CD4-positive, alpha-beta memory T cell (primary cell): ENCODE results near the gene AGXT. TPM values are rescaled to one million over a fixed set of nuclear protein-coding genes. Genes with fewer than 3 reads are reported as not detected.

Experiments
- CTCF ChIA-PET: fragments of 350-600 bp; sonication (Branson Sonifier 250); formaldehyde crosslinking; loops from one replicate; lab custom pipeline; 2021; ENCODE audit warnings: inconsistent platforms; ENCODE audit not compliant: partially characterized antibody; lab: Charles Lee
- POLR2A ChIA-PET: fragments of 350-600 bp; sonication (Branson Sonifier 250); formaldehyde crosslinking; loops from one replicate; lab custom pipeline; 2021; ENCODE audit not compliant: partially characterized antibody; lab: Charles Lee
- DNase-seq, 5 donors: peaks; one replicate each; pipeline versions ENCODE4 v3.0.0 to v3.0.0-alpha.2; 2020 to 2022; ENCODE audit warnings: mixed read lengths in 1 of 5
- H3K27ac ChIP-seq: one replicate; pipeline ENCODE4 v1.7.0; 2013; ENCODE audit warnings: low read depth, low read length
- H3K27me3 ChIP-seq: 2 replicates; pipeline ENCODE4 v1.7.0; 2013; ENCODE audit warnings: mild to moderate bottlenecking, low read length, moderate library complexity; ENCODE audit not compliant: insufficient read depth
- H3K36me3 ChIP-seq: 2 replicates; pipeline ENCODE4 v1.7.0; 2013; ENCODE audit warnings: mild to moderate bottlenecking, low read length, moderate library complexity; ENCODE audit not compliant: insufficient read depth
- H3K4me1 ChIP-seq: 2 replicates; pipeline ENCODE4 v1.7.0; 2013; ENCODE audit warnings: mild to moderate bottlenecking, low read length, moderate library complexity; ENCODE audit not compliant: insufficient read depth
- H3K4me3 ChIP-seq, 2 donors: one replicate each; pipeline ENCODE4 v1.7.0; 2013; ENCODE audit warnings: low read length in 2 of 2, mild to moderate bottlenecking in 1 of 2
- H3K9me3 ChIP-seq, 2 donors: one replicate each; pipeline ENCODE4 v1.7.0; 2013; ENCODE audit warnings: low read length in 2 of 2, control low read depth in 1 of 2; ENCODE audit not compliant: control insufficient read depth in 1 of 2
- H3K27ac Mint-ChIP-seq, 7 donors: one replicate each; pipeline ENCODE4 v1.8.0; 2020 to 2021; ENCODE audit warnings: mixed read lengths in 7 of 7, mild to moderate bottlenecking in 6 of 7, inconsistent platforms in 3 of 7, moderate library complexity in 3 of 7
- H3K27me3 Mint-ChIP-seq, 2 donors: one replicate each; pipeline ENCODE4 v1.8.0; 2020 to 2021; ENCODE audit warnings: mixed read lengths in 2 of 2
- H3K36me3 Mint-ChIP-seq, 2 donors: one replicate each; pipeline ENCODE4 v1.8.0; 2020 to 2021; ENCODE audit warnings: mixed read lengths in 2 of 2, inconsistent platforms in 1 of 2, mild to moderate bottlenecking in 1 of 2
- H3K4me1 Mint-ChIP-seq, 4 donors: one replicate each; pipeline ENCODE4 v1.8.0; 2020 to 2021; ENCODE audit warnings: mixed read lengths in 4 of 4, mild to moderate bottlenecking in 1 of 4
- H3K4me3 Mint-ChIP-seq, 8 donors: one replicate each; pipeline ENCODE4 v1.8.0; 2020 to 2021; ENCODE audit warnings: mixed read lengths in 8 of 8, mild to moderate bottlenecking in 7 of 8, moderate library complexity in 6 of 8, inconsistent platforms in 3 of 8
- H3K9me3 Mint-ChIP-seq, 8 donors: one replicate each; pipeline ENCODE4 v1.8.0; 2020 to 2021; ENCODE audit warnings: mixed read lengths in 8 of 8, mild to moderate bottlenecking in 5 of 8, inconsistent platforms in 3 of 8, moderate library complexity in 1 of 8
- intact Hi-C: fragments of 100-400 bp; cut with micrococcal nuclease; formaldehyde crosslinking; loops from one replicate; pipeline ENCODE4 v1.15.1; 2023
- polyA plus RNA-seq, 2 donors: library from polyadenylated mRNA; unstranded; fragments of 300-500 nt; fragmentation: Illumina TruSeq; gene quantifications; one replicate each; pipeline ENCODE4 v1.2.3, GENCODE V29; 2021
- total RNA-seq, 2 experiments: library from RNA; stranded (reverse); gene quantifications; one replicate each; pipeline ENCODE4 v1.2.3, GENCODE V29; 2021

The AGXT gene
- total and polyA plus RNA-seq, 4 experiments from 2014 or later, result not detected

DNA sequence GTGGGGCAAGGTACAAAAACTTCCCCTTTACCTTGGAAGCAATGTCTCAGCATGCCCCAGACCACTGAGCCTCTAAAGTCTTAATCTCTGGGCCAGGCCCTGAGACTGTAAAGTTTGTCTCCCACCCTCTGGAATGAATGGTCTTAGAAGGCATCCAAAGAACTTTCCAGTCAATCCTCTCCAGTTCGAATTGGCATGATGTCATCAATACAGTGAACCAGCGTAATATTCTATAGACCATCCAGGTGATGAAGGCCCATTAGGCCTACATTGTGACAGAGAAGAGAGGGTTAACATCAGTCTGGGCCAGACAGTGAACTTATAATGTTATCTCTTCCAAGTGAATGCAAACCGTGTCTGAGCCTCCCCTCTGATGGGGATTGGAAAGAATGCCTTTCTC, 16.1 kb downstream of the AGXT start:
- no peak overlapping the region for H3K27ac ChIP-seq
- Mint-ChIP-seq H3K4me3 (no peak overlapping the region), H3K27me3 (no peaks in the 10 kb centered on the region), H3K36me3 (no peaks in the 10 kb centered on the region), H3K9me3 (peaks cover 0 to 2% (median 0%) of the 10 kb centered on the region in 8 donors), H3K27ac (no peak overlapping the region), H3K4me1 (no peaks in the 10 kb centered on the region)
- intact Hi-C loops, result no loop called here
- no peaks in the 10 kb centered on the region for H3K4me1 ChIP-seq
- DNase-seq, result no peak
- H3K9me3 ChIP-seq, result no peaks in the 10 kb centered on the region
- H3K4me3 ChIP-seq, result no peak overlapping the region
- ChIA-PET CTCF (no interaction called here), POLR2A (no interaction called here)
- no peaks in the 10 kb centered on the region for H3K27me3 ChIP-seq
- no peaks in the 10 kb centered on the region for H3K36me3 ChIP-seq

DNA sequence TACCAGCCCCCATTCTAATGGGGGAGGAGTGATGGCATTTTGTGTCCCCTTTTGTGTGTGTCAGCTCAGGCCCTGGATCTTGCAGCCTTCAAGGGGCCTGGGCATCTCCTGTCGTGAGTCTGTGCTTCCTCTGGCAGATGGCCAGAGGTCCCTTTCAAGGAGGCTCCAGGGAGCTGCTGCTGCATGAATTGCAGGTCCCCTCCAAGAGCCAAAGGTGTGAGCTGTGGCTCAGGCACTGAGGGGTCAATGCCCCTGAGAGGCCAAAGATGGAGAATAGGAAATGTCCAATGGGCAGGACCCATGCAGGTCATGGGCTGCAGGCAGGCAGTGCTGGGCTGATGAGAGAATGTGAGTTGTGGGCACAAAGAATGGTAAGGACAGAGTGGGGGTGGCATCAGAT, 16.9 kb downstream of the AGXT start:
- Mint-ChIP-seq H3K27me3 (no peaks in the 10 kb centered on the region), H3K4me1 (no peaks in the 10 kb centered on the region), H3K36me3 (no peaks in the 10 kb centered on the region), H3K4me3 (peak overlapping the region in 1 of 8 donors; percentile 32), H3K9me3 (peaks cover 0 to 2% (median 0%) of the 10 kb centered on the region in 8 donors), H3K27ac (no peak overlapping the region)
- ChIA-PET POLR2A (no interaction called here), CTCF (no interaction called here)
- no peak overlapping the region for H3K4me3 ChIP-seq
- DNase-seq, result no peak
- H3K9me3 ChIP-seq, result no peaks in the 10 kb centered on the region
- no peaks in the 10 kb centered on the region for H3K27me3 ChIP-seq
- no peak overlapping the region for H3K27ac ChIP-seq
- intact Hi-C loops, result no loop called here
- no peaks in the 10 kb centered on the region for H3K4me1 ChIP-seq
- no peaks in the 10 kb centered on the region for H3K36me3 ChIP-seq

GRCh38 chr2:240886023-240886565, 17.5 kb downstream of the AGXT start:
- no peaks in the 10 kb centered on the region for H3K4me1 Mint-ChIP-seq
- Histone ChIP-seq H3K36me3 (no peaks in the 10 kb centered on the region), H3K4me1 (no peaks in the 10 kb centered on the region), H3K27ac (no peak overlapping the region), H3K4me3 (no peak overlapping the region), H3K27me3 (no peaks in the 10 kb centered on the region), H3K9me3 (no peaks in the 10 kb centered on the region)
- no peaks in the 10 kb centered on the region for H3K27me3 Mint-ChIP-seq
- POLR2A ChIA-PET, result no interaction called here
- H3K4me3 Mint-ChIP-seq, result no peak overlapping the region
- CTCF ChIA-PET, result no interaction called here
- no peak for DNase-seq
- no peaks in the 10 kb centered on the region for H3K36me3 Mint-ChIP-seq
- H3K9me3 Mint-ChIP-seq, result peaks cover 0 to 2% (median 0%) of the 10 kb centered on the region in 8 donors
- no peak overlapping the region for H3K27ac Mint-ChIP-seq
- intact Hi-C loops, result no loop called here

- Mint-ChIP-seq H3K9me3 (peaks cover 0 to 2% (median 0%) of the 10 kb centered on the region in 8 donors), H3K4me3 (no peak overlapping the region), H3K27me3 (no peaks in the 10 kb centered on the region), H3K27ac (no peak overlapping the region), H3K4me1 (no peaks in the 10 kb centered on the region), H3K36me3 (no peaks in the 10 kb centered on the region)
- ChIA-PET CTCF (no interaction called here), POLR2A (no interaction called here)
- H3K4me3 ChIP-seq, result no peak overlapping the region
- no peaks in the 10 kb centered on the region for H3K4me1 ChIP-seq
- intact Hi-C loops, result no loop called here
- H3K27ac ChIP-seq, result no peak overlapping the region
- H3K27me3 ChIP-seq, result no peaks in the 10 kb centered on the region
- no peak for DNase-seq
- H3K36me3 ChIP-seq, result no peaks in the 10 kb centered on the region
- no peaks in the 10 kb centered on the region for H3K9me3 ChIP-seq
Measured at GRCh38 chr2:240886678-240887609, 18.3 kb downstream of the AGXT start.

DNA sequence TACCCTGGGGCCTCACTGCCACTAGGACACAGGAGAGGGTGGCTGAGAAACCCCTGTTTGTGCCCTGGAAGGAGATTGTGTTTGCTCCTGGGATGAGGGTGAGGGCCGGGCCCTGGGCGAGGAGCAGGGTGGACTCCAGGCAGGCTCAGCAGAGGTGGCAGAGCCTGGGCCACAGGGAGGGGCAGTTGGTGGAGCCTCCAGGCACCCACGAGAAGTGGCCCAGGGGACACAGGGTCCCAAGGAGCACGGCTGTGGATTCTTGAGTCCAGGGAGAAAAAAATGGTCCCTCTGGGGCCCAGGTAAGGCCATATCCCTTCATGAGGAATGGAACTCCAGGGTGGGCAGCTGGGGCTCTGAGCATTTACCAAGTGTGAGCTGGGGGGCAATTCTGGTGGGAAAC, 19.0 kb downstream of the AGXT start:
- Mint-ChIP-seq H3K9me3 (peaks cover 0 to 2% (median 0%) of the 10 kb centered on the region in 8 donors), H3K4me3 (no peak overlapping the region), H3K27me3 (no peaks in the 10 kb centered on the region), H3K27ac (no peak overlapping the region), H3K4me1 (no peaks in the 10 kb centered on the region), H3K36me3 (no peaks in the 10 kb centered on the region)
- no peak overlapping the region for H3K27ac ChIP-seq
- no peaks in the 10 kb centered on the region for H3K4me1 ChIP-seq
- no peaks in the 10 kb centered on the region for H3K27me3 ChIP-seq
- H3K36me3 ChIP-seq, result no peaks in the 10 kb centered on the region
- no peaks in the 10 kb centered on the region for H3K9me3 ChIP-seq
- ChIA-PET CTCF (no interaction called here), POLR2A (no interaction called here)
- no peak for DNase-seq
- H3K4me3 ChIP-seq, result no peak overlapping the region
- intact Hi-C loops, result no loop called here

DNA sequence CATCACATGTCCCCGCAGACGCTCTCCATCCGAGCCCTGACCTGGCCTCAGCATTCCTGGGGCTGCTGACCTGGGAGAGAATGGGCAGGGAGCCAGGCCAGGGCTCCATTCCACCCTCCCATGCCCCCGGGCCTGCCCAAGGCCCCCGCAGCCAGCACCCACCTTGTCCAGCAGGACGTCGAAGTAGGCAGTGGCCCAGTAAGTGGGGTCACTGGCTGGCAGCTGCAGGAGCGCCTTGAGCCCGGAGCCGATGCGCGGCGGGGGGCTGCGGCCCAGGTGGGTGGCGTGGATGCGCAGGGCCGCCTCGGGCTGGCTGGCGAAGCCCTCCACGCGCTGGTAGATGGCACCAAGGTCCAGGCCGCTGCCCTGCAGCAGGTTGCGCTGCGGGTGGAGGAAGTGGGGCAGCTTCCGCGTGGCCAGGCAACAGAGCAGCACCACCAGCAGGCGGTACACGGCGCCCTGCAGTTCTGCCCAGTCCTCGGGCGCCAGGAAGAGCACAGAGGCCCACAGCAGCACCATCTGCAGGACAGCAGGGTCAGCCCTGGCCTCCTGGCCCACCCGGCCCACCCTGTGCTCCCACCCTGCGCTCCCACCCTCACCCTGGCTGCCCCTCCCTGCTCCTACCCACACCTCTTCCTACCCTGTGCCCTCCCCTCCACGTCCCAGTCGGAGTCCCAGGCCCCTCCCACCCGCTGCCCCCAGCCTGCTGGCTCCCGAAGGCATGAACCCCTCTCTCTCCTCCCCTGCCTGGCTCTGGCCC, 19.7 kb downstream of the AGXT start:
- H3K27me3 ChIP-seq, result no peaks in the 10 kb centered on the region
- no peaks in the 10 kb centered on the region for H3K9me3 ChIP-seq
- no peak overlapping the region for H3K4me3 Mint-ChIP-seq
- H3K9me3 Mint-ChIP-seq, result peaks cover 0 to 2% (median 0%) of the 10 kb centered on the region in 8 donors
- no peaks in the 10 kb centered on the region for H3K36me3 Mint-ChIP-seq
- DNase-seq, result no peak
- ChIA-PET CTCF (no interaction called here), POLR2A (no interaction called here)
- no peaks in the 10 kb centered on the region for H3K27me3 Mint-ChIP-seq
- H3K27ac ChIP-seq, result no peak overlapping the region
- H3K4me3 ChIP-seq, result no peak overlapping the region
- no peak overlapping the region for H3K27ac Mint-ChIP-seq
- no peaks in the 10 kb centered on the region for H3K36me3 ChIP-seq
- H3K4me1 ChIP-seq, result no peaks in the 10 kb centered on the region
- intact Hi-C loops, result no loop called here
- no peaks in the 10 kb centered on the region for H3K4me1 Mint-ChIP-seq

- no peaks in the 10 kb centered on the region for H3K4me1 Mint-ChIP-seq
- Histone ChIP-seq H3K4me3 (no peak overlapping the region), H3K9me3 (no peaks in the 10 kb centered on the region), H3K27ac (no peak overlapping the region), H3K4me1 (no peaks in the 10 kb centered on the region), H3K36me3 (no peaks in the 10 kb centered on the region), H3K27me3 (no peaks in the 10 kb centered on the region)
- no peak overlapping the region for H3K4me3 Mint-ChIP-seq
- DNase-seq, result no peak
- ChIA-PET CTCF (no interaction called here), POLR2A (no interaction called here)
- peaks cover 0 to 2% (median 0%) of the 10 kb centered on the region in 8 donors for H3K9me3 Mint-ChIP-seq
- intact Hi-C loops, result no loop called here
- no peak overlapping the region for H3K27ac Mint-ChIP-seq
- H3K27me3 Mint-ChIP-seq, result no peaks in the 10 kb centered on the region
- H3K36me3 Mint-ChIP-seq, result no peaks in the 10 kb centered on the region
Measured at GRCh38 chr2:240888890-240889573, 20.4 kb downstream of the AGXT start.
